Colonic mucosa (tissue), 4 donors: ENCODE measurements around the gene GREM2. TPM values are rescaled to one million over a fixed set of nuclear protein-coding genes. Genes with fewer than 3 reads are reported as not detected.

Experiments used
- DNase-seq: peaks from one replicate; pipeline ENCODE4 v3.0.0-alpha.2; 2020
- H3K27ac ChIP-seq: fragments of 200-600 bp; one replicate; pipeline ENCODE4 v1.8.0; 2021
- H3K27me3 ChIP-seq: fragments of 200-600 bp; one replicate; pipeline ENCODE4 v1.8.0; 2021
- H3K36me3 ChIP-seq: fragments of 200-600 bp; one replicate; pipeline ENCODE4 v1.8.0; 2021
- H3K4me1 ChIP-seq: fragments of 200-600 bp; one replicate; pipeline ENCODE4 v1.8.0; 2021; ENCODE audit warnings: mild to moderate bottlenecking
- H3K4me3 ChIP-seq: fragments of 200-600 bp; one replicate; pipeline ENCODE4 v1.8.0; 2021
- H3K9ac ChIP-seq, 2 donors: one replicate each; pipeline ENCODE4 v1.7.0; 2013; ENCODE audit warnings: control low read depth in 2 of 2, low read depth in 2 of 2, low read length in 2 of 2
- H3K9me3 ChIP-seq: fragments of 200-600 bp; one replicate; pipeline ENCODE4 v1.8.0; 2021
- CTCF ChIP-seq: fragments of 200-600 bp; IDR thresholded peaks from one replicate; pipeline ENCODE4 v1.8.0; 2022; ENCODE audit warnings: antibody characterized with exemption, mild to moderate bottlenecking
- intact Hi-C: fragments of 100-400 bp; cut with DNase I; formaldehyde crosslinking; loops from one replicate; pipeline ENCODE4 v1.14.1; 2022
- total RNA-seq, 2 donors: library from RNA; stranded (reverse); fragmentation: NEBNext Ultra II Directional in 1 of 2; extraction: Animal tissue kit (Norgen Biotek cat#: 25700) in 1 of 2; gene quantifications; one replicate each; pipeline ENCODE4 v1.2.1, GENCODE V29; 2021
- donor health status: healthy.
- donor health status: DM: no; HTN: no; CAD: no.
- donor health status: DM: no; HTN: no; CAD: no.

Gene GREM2
- total RNA-seq, 2 donors from 2014 or later, result 3.6 to 8.4 TPM

- TF ChIP-seq CTCF, result no peak
- Histone ChIP-seq H3K9me3 (no peaks in the 10 kb centered on the region), H3K27me3 (no peaks in the 10 kb centered on the region), H3K4me1 (no peaks in the 10 kb centered on the region), H3K27ac (no peak overlapping the region), H3K36me3 (no peaks in the 10 kb centered on the region), H3K4me3 (no peak overlapping the region), H3K9ac (no peak overlapping the region)
- intact Hi-C loops, result no loop called here
- no peak for DNase-seq
Measured at GRCh38 chr1:240496941-240497340, 115.0 kb downstream of the GREM2 start.

GRCh38 chr1:240496356-240496755 lies 115.6 kb downstream of the GREM2 start:
- no peak overlapping the region for H3K4me3 ChIP-seq
- no peak for TF ChIP-seq CTCF
- H3K27ac ChIP-seq, result no peak overlapping the region
- H3K9me3 ChIP-seq, result no peaks in the 10 kb centered on the region
- no peaks in the 10 kb centered on the region for H3K27me3 ChIP-seq
- intact Hi-C loops, result no loop called here
- H3K9ac ChIP-seq, result no peak overlapping the region
- no peak for DNase-seq
- no peaks in the 10 kb centered on the region for H3K4me1 ChIP-seq
- no peaks in the 10 kb centered on the region for H3K36me3 ChIP-seq

DNA sequence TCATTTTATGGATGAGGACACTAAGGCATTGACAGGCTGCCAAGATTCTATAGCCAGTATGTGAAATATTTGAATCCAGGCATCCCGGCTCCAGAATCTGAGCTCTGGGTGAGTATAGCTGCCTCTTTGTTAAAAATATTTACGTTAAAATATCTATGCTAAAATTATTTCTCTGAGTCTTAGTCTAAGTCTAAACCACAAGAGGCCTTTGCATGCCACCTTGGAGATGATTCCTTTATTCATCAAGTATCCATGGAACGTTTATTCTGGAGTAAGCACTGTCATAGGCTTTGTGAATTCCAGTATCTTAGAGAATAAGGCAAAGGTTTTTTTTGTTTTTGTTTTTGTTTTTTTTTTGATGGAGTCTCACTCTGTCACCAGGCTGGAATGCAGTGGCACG lies 116.4 kb downstream of the GREM2 start:
- DNase-seq, result no peak
- H3K9me3 ChIP-seq, result no peaks in the 10 kb centered on the region
- intact Hi-C loops, result no loop called here
- H3K9ac ChIP-seq, result no peak overlapping the region
- no peak overlapping the region for H3K27ac ChIP-seq
- TF ChIP-seq CTCF, result no peak
- H3K36me3 ChIP-seq, result no peaks in the 10 kb centered on the region
- no peak overlapping the region for H3K4me3 ChIP-seq
- H3K27me3 ChIP-seq, result no peaks in the 10 kb centered on the region
- no peaks in the 10 kb centered on the region for H3K4me1 ChIP-seq

GRCh38 chr1:240492832-240493440 lies 119.0 kb downstream of the GREM2 start:
- no peaks in the 10 kb centered on the region for H3K4me1 ChIP-seq
- no peak overlapping the region for H3K27ac ChIP-seq
- H3K9me3 ChIP-seq, result no peaks in the 10 kb centered on the region
- no peak for TF ChIP-seq CTCF
- no peaks in the 10 kb centered on the region for H3K36me3 ChIP-seq
- peak; percentile 38 for DNase-seq
- H3K4me3 ChIP-seq, result peak overlapping the region; percentile 14
- H3K27me3 ChIP-seq, result no peaks in the 10 kb centered on the region
- no peak overlapping the region for H3K9ac ChIP-seq
- intact Hi-C loops, result no loop called here

GRCh38 chr1:240491796-240492195 lies 120.2 kb downstream of the GREM2 start:
- no peak for TF ChIP-seq CTCF
- Histone ChIP-seq H3K9me3 (no peaks in the 10 kb centered on the region), H3K4me1 (no peaks in the 10 kb centered on the region), H3K27ac (no peak overlapping the region), H3K9ac (no peak overlapping the region), H3K27me3 (no peaks in the 10 kb centered on the region), H3K36me3 (no peaks in the 10 kb centered on the region), H3K4me3 (no peak overlapping the region)
- DNase-seq, result no peak
- intact Hi-C loops, result no loop called here
